IgD-negative memory B cell (primary cell): ENCODE results near the gene ZNF669. TPM values are rescaled to one million over a fixed set of nuclear protein-coding genes. Genes with fewer than 3 reads are reported as not detected.
"Not testable (repeated sequence)": the region's sequence is repeated elsewhere in the genome, so short reads cannot be mapped to it uniquely, and the experiment has no call there.

Source experiments
- H3K27ac Mint-ChIP-seq, 3 donors: one replicate each; pipeline ENCODE4 v1.8.0; 2020 to 2022; ENCODE audit warnings: mild to moderate bottlenecking in 3 of 3, mixed read lengths in 3 of 3, moderate library complexity in 1 of 3
- H3K27me3 Mint-ChIP-seq: one replicate; pipeline ENCODE4 v1.8.0; 2021; ENCODE audit warnings: mixed read lengths
- H3K36me3 Mint-ChIP-seq: one replicate; pipeline ENCODE4 v1.8.0; 2020; ENCODE audit warnings: mild to moderate bottlenecking, mixed read lengths
- H3K4me1 Mint-ChIP-seq, 3 donors: one replicate each; pipeline ENCODE4 v1.8.0; 2020 to 2022; ENCODE audit warnings: mixed read lengths in 3 of 3, mild to moderate bottlenecking in 1 of 3
- H3K4me3 Mint-ChIP-seq, 4 donors: one replicate each; pipeline ENCODE4 v1.8.0; 2020 to 2022; ENCODE audit warnings: mild to moderate bottlenecking in 4 of 4, mixed read lengths in 4 of 4, moderate library complexity in 3 of 4
- H3K9me3 Mint-ChIP-seq, 3 donors: one replicate each; pipeline ENCODE4 v1.8.0; 2020 to 2021; ENCODE audit warnings: mixed read lengths in 3 of 3, mild to moderate bottlenecking in 1 of 3
- polyA plus RNA-seq: library from polyadenylated mRNA; unstranded; fragments of 300-500 nt; fragmentation: Illumina TruSeq; gene quantifications from one replicate; pipeline ENCODE4 v1.2.3, GENCODE V29; 2021

ZNF669 gene
- polyA plus RNA-seq, result 26.5 TPM

- peaks cover 4 to 11% (median 8%) of the 10 kb centered on the region in 3 donors for H3K4me1 Mint-ChIP-seq
- H3K9me3 Mint-ChIP-seq, result peaks cover 10 to 19% (median 15%) of the 10 kb centered on the region in 3 donors
- H3K27me3 Mint-ChIP-seq, result peaks cover 10% of the 10 kb centered on the region
- H3K36me3 Mint-ChIP-seq, result peaks cover 25% of the 10 kb centered on the region
- peak within 1 kb of the TSS; percentile 93 to 97 (median 96) for H3K4me3 Mint-ChIP-seq
- H3K27ac Mint-ChIP-seq, result peak within 1 kb of the TSS; percentile 87 to 95 (median 92)
Measured at GRCh38 chr1:247103859-247104591, at the start of gene ZNF669. Gene ZNF669, minus strand, starts transcription at chr1:247104356. Its CDS starts 157 bp downstream, at chr1:247104199.

DNA sequence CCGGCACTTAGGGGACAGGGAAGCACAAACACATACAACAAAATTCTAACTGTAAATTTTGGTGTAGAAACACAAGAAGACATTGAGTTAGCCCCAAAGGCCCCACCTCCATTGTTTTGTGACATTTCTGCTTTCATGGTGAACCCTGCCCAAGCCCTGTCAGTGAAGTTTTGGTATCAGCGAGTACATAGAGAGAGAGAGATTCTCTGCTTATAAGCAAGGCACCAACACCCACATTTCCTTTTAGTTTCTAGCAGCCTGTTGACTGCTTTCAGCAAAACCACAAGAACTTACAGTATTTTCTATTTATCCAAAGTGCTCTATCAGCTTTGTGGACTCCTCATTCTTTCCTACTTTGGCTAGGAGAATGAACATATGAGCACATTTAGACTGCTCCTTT lies 43.6 kb upstream of the ZNF669 start:
- H3K27ac Mint-ChIP-seq, result no peak overlapping the region
- peaks cover 0 to 2% (median 0%) of the 10 kb centered on the region in 3 donors for H3K4me1 Mint-ChIP-seq
- peaks cover 25% of the 10 kb centered on the region for H3K36me3 Mint-ChIP-seq
- peaks cover 22 to 36% (median 23%) of the 10 kb centered on the region in 3 donors for H3K9me3 Mint-ChIP-seq
- peak overlapping the region in 1 of 4 donors; percentile 41 for H3K4me3 Mint-ChIP-seq
- no peaks in the 10 kb centered on the region for H3K27me3 Mint-ChIP-seq

DNA sequence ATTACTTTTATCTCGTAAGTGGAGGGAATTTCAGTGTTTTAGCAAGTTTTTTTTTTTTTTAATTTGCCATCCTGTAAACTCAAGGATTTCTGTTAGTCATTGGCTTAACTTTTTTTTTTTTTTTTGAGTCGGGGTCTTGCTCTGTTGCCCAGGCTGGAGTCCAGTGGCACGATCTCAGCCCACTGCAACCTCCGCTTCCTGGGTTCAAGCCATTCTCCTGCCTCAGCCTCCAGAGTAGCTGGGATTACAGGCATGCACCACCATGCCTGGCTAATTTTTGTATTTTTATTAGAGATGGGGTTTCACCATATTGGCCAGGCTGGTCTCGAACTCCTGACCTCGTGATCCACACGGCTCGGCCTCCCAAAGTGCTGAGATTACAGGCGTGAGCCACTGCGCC lies 43.0 kb upstream of the ZNF669 start:
- H3K4me1 Mint-ChIP-seq, H3K27me3 Mint-ChIP-seq, H3K4me3 Mint-ChIP-seq, H3K27ac Mint-ChIP-seq: not testable (repeated sequence)
- Mint-ChIP-seq H3K36me3 (peaks cover 28% of the 10 kb centered on the region), H3K9me3 (peaks cover 23 to 35% (median 26%) of the 10 kb centered on the region in 3 donors)

GRCh38 chr1:247146671-247147070 lies 42.5 kb upstream of the ZNF669 start:
- no peak overlapping the region for H3K4me3 Mint-ChIP-seq
- no peaks in the 10 kb centered on the region for H3K27me3 Mint-ChIP-seq
- H3K36me3 Mint-ChIP-seq, result peaks cover 28% of the 10 kb centered on the region
- peaks cover 23 to 33% (median 26%) of the 10 kb centered on the region in 3 donors for H3K9me3 Mint-ChIP-seq
- H3K4me1 Mint-ChIP-seq, result peaks cover 0 to 2% (median 0%) of the 10 kb centered on the region in 3 donors
- peak overlapping the region in 1 of 3 donors; percentile 53 for H3K27ac Mint-ChIP-seq

DNA sequence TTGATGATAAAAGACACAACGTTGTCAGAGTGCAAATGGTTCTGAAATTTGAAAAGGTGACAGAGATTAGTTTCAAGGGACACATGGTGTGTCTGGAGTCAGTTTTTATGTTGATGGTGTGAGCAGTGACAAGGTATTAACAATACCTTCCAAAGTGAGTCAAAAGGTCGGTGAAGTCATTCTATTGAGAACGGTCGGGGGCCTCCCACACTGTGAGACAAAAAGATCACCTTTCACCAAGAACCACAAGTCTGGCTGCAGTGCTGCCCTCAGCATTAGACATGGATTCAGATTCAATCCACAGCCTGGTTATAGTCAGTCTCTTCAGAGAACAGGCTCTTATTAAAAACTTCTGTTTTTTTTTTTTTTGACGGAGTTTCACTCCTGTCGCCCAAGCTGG lies 41.1 kb upstream of the ZNF669 start:
- no peak overlapping the region for H3K4me3 Mint-ChIP-seq
- H3K9me3 Mint-ChIP-seq, result peaks cover 18 to 35% (median 32%) of the 10 kb centered on the region in 3 donors
- no peak overlapping the region for H3K27ac Mint-ChIP-seq
- no peaks in the 10 kb centered on the region for H3K27me3 Mint-ChIP-seq
- H3K4me1 Mint-ChIP-seq, result no peaks in the 10 kb centered on the region
- peaks cover 31% of the 10 kb centered on the region for H3K36me3 Mint-ChIP-seq

- peaks cover 16 to 63% (median 50%) of the 10 kb centered on the region in 3 donors for H3K9me3 Mint-ChIP-seq
- not testable (repeated sequence) for H3K27ac Mint-ChIP-seq, H3K27me3 Mint-ChIP-seq, H3K4me3 Mint-ChIP-seq, H3K4me1 Mint-ChIP-seq
- peaks cover 21% of the 10 kb centered on the region for H3K36me3 Mint-ChIP-seq
Measured at GRCh38 chr1:247139557-247139956, 35.4 kb upstream of the ZNF669 start.

GRCh38 chr1:247131236-247131635 lies 27.1 kb upstream of the ZNF669 start:
- no peaks in the 10 kb centered on the region for H3K27me3 Mint-ChIP-seq
- H3K27ac Mint-ChIP-seq, result no peak overlapping the region
- peaks cover 4 to 8% (median 6%) of the 10 kb centered on the region in 3 donors for H3K4me1 Mint-ChIP-seq
- peaks cover 7% of the 10 kb centered on the region for H3K36me3 Mint-ChIP-seq
- H3K4me3 Mint-ChIP-seq, result no peak overlapping the region
- H3K9me3 Mint-ChIP-seq, result peaks cover 7 to 36% (median 31%) of the 10 kb centered on the region in 3 donors

- not testable (repeated sequence) for H3K36me3 Mint-ChIP-seq, H3K27me3 Mint-ChIP-seq, H3K9me3 Mint-ChIP-seq, H3K4me1 Mint-ChIP-seq
- Mint-ChIP-seq H3K4me3 (peak overlapping the region; percentile 84 to 94 (median 88)), H3K27ac (peak overlapping the region; percentile 33 to 93 (median 64))
Measured at GRCh38 chr1:247127519-247128282, 23.5 kb upstream of the ZNF669 start.

GRCh38 chr1:247126601-247127000 lies 22.4 kb upstream of the ZNF669 start:
- H3K9me3 Mint-ChIP-seq, H3K27ac Mint-ChIP-seq, H3K4me1 Mint-ChIP-seq: not testable (repeated sequence)

GRCh38 chr1:247126166-247126565 lies 22.0 kb upstream of the ZNF669 start:
- not testable (repeated sequence) for H3K27ac Mint-ChIP-seq, H3K9me3 Mint-ChIP-seq, H3K4me1 Mint-ChIP-seq, H3K36me3 Mint-ChIP-seq, H3K27me3 Mint-ChIP-seq, H3K4me3 Mint-ChIP-seq

More at GRCh38 chr1:247126601-247127000, 22.4 kb upstream of the ZNF669 start:
- H3K4me3 Mint-ChIP-seq, H3K27me3 Mint-ChIP-seq, H3K36me3 Mint-ChIP-seq: not testable (repeated sequence)

DNA sequence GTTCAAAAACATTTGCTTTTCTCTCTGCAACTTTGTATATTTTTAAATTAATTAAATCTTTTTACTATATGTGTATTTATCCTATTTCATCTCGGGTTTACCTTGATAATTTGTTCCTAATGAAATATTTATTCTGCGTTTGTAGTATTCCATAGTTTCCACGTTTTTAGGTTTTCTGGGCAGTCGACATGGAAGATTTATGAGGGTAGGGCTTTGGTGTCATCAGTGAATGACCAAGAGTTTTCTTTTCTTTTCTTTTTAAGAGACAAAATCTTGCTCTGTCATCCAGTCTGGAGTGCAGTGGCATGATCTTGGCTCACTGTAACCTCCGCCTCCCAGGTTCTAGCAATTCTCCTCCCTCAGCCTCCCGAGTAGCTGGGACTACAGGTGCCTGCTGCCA lies 17.2 kb upstream of the ZNF669 start:
- H3K27ac Mint-ChIP-seq, result peak overlapping the region in 1 of 3 donors; percentile 67
- peaks cover 0 to 3% (median 2%) of the 10 kb centered on the region in 3 donors for H3K9me3 Mint-ChIP-seq
- peaks cover 0 to 1% (median 0%) of the 10 kb centered on the region in 3 donors for H3K4me1 Mint-ChIP-seq
- no peaks in the 10 kb centered on the region for H3K36me3 Mint-ChIP-seq
- no peak overlapping the region for H3K4me3 Mint-ChIP-seq
- H3K27me3 Mint-ChIP-seq, result no peaks in the 10 kb centered on the region

- H3K4me1 Mint-ChIP-seq, H3K36me3 Mint-ChIP-seq, H3K27ac Mint-ChIP-seq, H3K4me3 Mint-ChIP-seq, H3K27me3 Mint-ChIP-seq, H3K9me3 Mint-ChIP-seq: not testable (repeated sequence)
Measured at GRCh38 chr1:247120408-247120668, 16.2 kb upstream of the ZNF669 start.

DNA sequence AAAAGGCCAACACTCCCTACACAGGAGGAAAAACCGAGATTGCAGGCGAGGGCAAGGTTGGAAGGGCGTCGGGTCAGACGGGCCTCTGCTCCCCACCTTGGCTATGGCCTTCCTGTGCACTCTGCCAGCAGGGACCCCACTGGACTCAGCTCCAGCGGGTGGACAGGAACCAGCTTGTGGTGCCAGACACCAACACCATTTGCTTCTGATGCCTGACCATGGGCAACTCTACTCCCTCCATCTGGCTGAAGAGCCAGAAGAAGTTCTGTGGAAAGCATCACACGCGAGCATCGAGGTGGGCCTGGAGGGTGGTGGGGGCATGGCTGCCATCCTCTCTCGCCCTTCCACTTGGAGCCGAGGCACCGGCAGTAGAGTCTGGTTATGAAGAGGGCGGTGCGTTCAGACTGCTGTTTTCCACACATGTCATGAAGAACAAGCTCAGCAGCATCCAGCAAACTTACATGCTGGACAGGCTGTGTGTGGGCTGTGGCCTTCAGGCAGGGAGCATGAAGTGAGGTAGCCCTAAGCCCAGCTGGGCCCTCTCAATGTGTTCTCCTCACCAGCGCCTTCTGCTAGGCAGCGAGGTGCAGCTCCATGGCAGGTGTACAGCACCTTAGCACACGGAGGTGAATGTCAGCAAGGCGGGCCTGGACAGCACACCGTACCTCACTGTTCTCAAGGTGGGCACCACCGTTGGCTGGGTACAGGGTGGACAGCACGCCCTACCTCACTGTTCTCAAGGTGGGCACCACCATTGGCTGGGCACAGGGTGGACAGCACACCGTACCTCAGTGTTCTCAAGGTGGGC lies 15.6 kb upstream of the ZNF669 start:
- peaks cover 0 to 3% (median 2%) of the 10 kb centered on the region in 3 donors for H3K9me3 Mint-ChIP-seq
- H3K27ac Mint-ChIP-seq, result peak overlapping the region in 1 of 3 donors; percentile 42
- no peaks in the 10 kb centered on the region for H3K36me3 Mint-ChIP-seq
- no peak overlapping the region for H3K4me3 Mint-ChIP-seq
- no peaks in the 10 kb centered on the region for H3K27me3 Mint-ChIP-seq
- H3K4me1 Mint-ChIP-seq, result peaks cover 0 to 1% (median 0%) of the 10 kb centered on the region in 3 donors

- H3K9me3 Mint-ChIP-seq, result peaks cover 0 to 3% (median 2%) of the 10 kb centered on the region in 3 donors
Measured at GRCh38 chr1:247118946-247119446, 14.8 kb upstream of the ZNF669 start.

GRCh38 chr1:247115545-247115944 lies 11.4 kb upstream of the ZNF669 start:
- peaks cover 0 to 5% (median 4%) of the 10 kb centered on the region in 3 donors for H3K4me1 Mint-ChIP-seq
- H3K9me3 Mint-ChIP-seq, result peaks cover 0 to 6% (median 0%) of the 10 kb centered on the region in 3 donors
- peaks cover 16% of the 10 kb centered on the region for H3K27me3 Mint-ChIP-seq
- no peaks in the 10 kb centered on the region for H3K36me3 Mint-ChIP-seq
- H3K27ac Mint-ChIP-seq, result no peak overlapping the region
- H3K4me3 Mint-ChIP-seq, result no peak overlapping the region

More at GRCh38 chr1:247118946-247119446, 14.8 kb upstream of the ZNF669 start:
- Mint-ChIP-seq H3K4me1 (no peaks in the 10 kb centered on the region), H3K27ac (peak overlapping the region in 1 of 3 donors; percentile 42), H3K27me3 (no peaks in the 10 kb centered on the region), H3K4me3 (no peak overlapping the region), H3K36me3 (no peaks in the 10 kb centered on the region)
